ENCODE data around the gene LYZ.

GRCh38 chr12:69318225-69318624 is 30.0 kb upstream of the LYZ start:
- TF ChIP-seq CTCF (conservative IDR thresholded peaks at IDR 0.05 in 1 of 2, IDR thresholded peaks at IDR 0.05 in 1 of 2; ENCODE audit: low read depth in 1 of 2, low read length in 2 of 2) = no peak
- TF ChIP-seq EZH2 (IDR thresholded peaks at IDR 0.05; ENCODE audit: low read length, missing control alignments) = no peak
